ENCODE results near the gene SDHD. TPM values are rescaled to one million over a fixed set of nuclear protein-coding genes. Genes with fewer than 3 reads are reported as not detected.
"Not testable (repeated sequence)": the region's sequence is repeated elsewhere in the genome, so short reads cannot be mapped to it uniquely, and the experiment has no call there.

Gene SDHD
- total and polyA plus RNA-seq, 2 donors (not counting 1 experiment from before 2014, with no cell fraction given), result 148 to 186 TPM

DNA sequence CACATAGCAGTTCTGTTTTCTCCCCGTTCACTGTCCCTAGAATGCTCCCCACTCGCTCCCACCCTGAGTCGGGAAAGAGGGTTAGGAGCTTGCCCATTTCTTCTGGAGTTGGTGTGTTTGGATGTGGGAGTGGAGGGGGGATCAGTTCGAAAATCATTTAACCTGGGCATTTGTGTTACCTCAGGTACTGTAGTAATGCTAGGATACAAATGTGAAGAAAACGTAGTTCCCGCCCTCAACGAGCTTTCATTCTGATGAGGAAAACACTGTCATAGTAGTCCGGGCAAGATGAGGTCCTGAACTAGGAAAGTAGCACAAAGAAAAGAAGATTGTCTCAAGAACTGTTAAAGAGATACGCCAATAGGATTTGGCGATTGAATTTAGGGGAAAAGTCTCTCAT is 539 bp downstream of the SDHD start:
- H3K79me2 ChIP-seq (ENCODE audit: control insufficient read depth, insufficient read depth, low read length), result peaks cover 35% of the 10 kb centered on the region
- peak overlapping the region; percentile 84 to 100 (median 95) for H3K4me3 ChIP-seq (replicated peaks in 1 of 4; ENCODE audit: control extremely low read depth in 1 of 4, insufficient read depth in 1 of 4, low read depth in 3 of 4, low read length in 4 of 4)

DNA sequence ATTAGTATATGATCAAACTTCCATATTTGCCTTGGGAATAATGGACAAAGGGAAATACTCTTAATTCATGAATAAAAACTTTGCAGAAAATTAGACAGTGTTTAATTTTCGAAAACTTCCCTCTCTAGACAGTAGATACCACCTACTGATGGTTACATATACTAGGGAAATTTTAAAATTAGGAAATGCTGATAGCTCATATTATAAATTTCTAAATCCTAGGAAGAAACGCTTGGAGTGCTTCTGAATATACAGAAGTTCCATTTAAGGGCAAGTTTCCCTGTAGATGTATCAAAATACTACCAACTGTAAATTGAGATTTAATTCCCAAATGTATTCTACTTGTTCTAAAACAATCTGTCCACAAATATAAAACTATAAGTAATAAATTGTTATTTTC is 8.6 kb downstream of the SDHD start:
- H3K79me2 ChIP-seq (ENCODE audit: control insufficient read depth, insufficient read depth, low read length); H3K4me1 ChIP-seq (ENCODE audit: control insufficient read depth, extremely low read depth, insufficient read depth, low read length); DNase-seq (ENCODE audit: low read depth in 2 of 2): not testable (repeated sequence)

More for the DNA sequence above, 539 bp downstream of the SDHD start:
- Histone ChIP-seq H3K36me3 (ENCODE audit: control insufficient read depth, insufficient read depth, low read length) (peaks cover 6% of the 10 kb centered on the region), H3K9ac (ENCODE audit: insufficient read depth, low read length) (peak overlapping the region; percentile 73), H3K27ac (ENCODE audit: insufficient read depth, low read length) (peak overlapping the region; percentile 87), H4K20me1 (ENCODE audit: control insufficient read depth, extremely low read depth, insufficient read depth, low read length) (no peaks in the 10 kb centered on the region), H3K4me2 (ENCODE audit: extremely low read depth, insufficient read depth, low read length) (peak overlapping the region; percentile 92), H3K27me3 (ENCODE audit: control insufficient read depth, insufficient read depth, low read length) (no peaks in the 10 kb centered on the region), H2AFZ (ENCODE audit: low read length) (peak overlapping the region; percentile 71), H3K4me1 (ENCODE audit: control insufficient read depth, extremely low read depth, insufficient read depth, low read length) (no peaks in the 10 kb centered on the region), H3K9me3 (ENCODE audit: control insufficient read depth, insufficient read depth, low read depth, low read length) (no peaks in the 10 kb centered on the region)
- no peak for TF ChIP-seq EZH2 (IDR thresholded peaks at IDR 0.05; ENCODE audit: low read length, missing control alignments)
- TF ChIP-seq, protein P1, sequence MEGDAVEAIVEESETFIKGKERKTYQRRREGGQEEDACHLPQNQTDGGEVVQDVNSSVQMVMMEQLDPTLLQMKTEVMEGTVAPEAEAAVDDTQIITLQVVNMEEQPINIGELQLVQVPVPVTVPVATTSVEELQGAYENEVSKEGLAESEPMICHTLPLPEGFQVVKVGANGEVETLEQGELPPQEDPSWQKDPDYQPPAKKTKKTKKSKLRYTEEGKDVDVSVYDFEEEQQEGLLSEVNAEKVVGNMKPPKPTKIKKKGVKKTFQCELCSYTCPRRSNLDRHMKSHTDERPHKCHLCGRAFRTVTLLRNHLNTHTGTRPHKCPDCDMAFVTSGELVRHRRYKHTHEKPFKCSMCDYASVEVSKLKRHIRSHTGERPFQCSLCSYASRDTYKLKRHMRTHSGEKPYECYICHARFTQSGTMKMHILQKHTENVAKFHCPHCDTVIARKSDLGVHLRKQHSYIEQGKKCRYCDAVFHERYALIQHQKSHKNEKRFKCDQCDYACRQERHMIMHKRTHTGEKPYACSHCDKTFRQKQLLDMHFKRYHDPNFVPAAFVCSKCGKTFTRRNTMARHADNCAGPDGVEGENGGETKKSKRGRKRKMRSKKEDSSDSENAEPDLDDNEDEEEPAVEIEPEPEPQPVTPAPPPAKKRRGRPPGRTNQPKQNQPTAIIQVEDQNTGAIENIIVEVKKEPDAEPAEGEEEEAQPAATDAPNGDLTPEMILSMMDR (conservative IDR thresholded peaks at IDR 0.05 in 1 of 2, IDR thresholded peaks at IDR 0.05 in 1 of 2; ENCODE audit: low read depth in 1 of 2, low read length in 2 of 2), result no peak
- DNase-seq (ENCODE audit: low read depth in 2 of 2), result no peak

DNA sequence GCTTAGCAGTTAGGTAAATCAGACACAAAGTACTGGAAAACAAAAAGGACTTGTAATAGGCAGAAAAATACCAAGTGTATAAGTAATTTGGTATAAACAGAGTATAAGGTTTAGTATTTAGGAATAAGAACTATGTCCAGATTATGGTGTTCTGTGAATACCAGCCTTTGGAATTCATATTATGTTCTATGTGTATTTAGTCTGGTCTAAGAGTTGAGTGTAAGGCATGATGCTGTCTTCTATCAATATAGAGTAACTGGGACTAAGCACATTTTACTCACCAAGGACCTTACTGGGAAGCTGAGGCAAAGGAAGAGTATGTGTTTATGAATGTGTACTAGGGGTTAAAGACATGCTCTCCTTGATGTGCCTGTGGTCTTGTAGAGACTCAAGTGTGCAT is 9.5 kb downstream of the SDHD start:
- Histone ChIP-seq H2AFZ (ENCODE audit: low read length) (no peak overlapping the region), H3K9ac (ENCODE audit: insufficient read depth, low read length) (no peak overlapping the region), H3K79me2 (ENCODE audit: control insufficient read depth, insufficient read depth, low read length) (no peaks in the 10 kb centered on the region), H3K4me2 (ENCODE audit: extremely low read depth, insufficient read depth, low read length) (no peak overlapping the region), H3K4me1 (ENCODE audit: control insufficient read depth, extremely low read depth, insufficient read depth, low read length) (no peaks in the 10 kb centered on the region), H3K36me3 (ENCODE audit: control insufficient read depth, insufficient read depth, low read length) (peaks cover 4% of the 10 kb centered on the region), H3K9me3 (ENCODE audit: control insufficient read depth, insufficient read depth, low read depth, low read length) (no peaks in the 10 kb centered on the region), H3K27me3 (ENCODE audit: control insufficient read depth, insufficient read depth, low read length) (no peaks in the 10 kb centered on the region), H3K27ac (ENCODE audit: insufficient read depth, low read length) (no peak overlapping the region), H4K20me1 (ENCODE audit: control insufficient read depth, extremely low read depth, insufficient read depth, low read length) (no peaks in the 10 kb centered on the region), H3K4me3 (replicated peaks in 1 of 4; ENCODE audit: control extremely low read depth in 1 of 4, insufficient read depth in 1 of 4, low read depth in 3 of 4, low read length in 4 of 4) (no peak overlapping the region)
- no peak for DNase-seq (ENCODE audit: low read depth in 2 of 2)
- TF ChIP-seq, protein P1 (conservative IDR thresholded peaks at IDR 0.05 in 1 of 2, IDR thresholded peaks at IDR 0.05 in 1 of 2; ENCODE audit: low read depth in 1 of 2, low read length in 2 of 2), result no peak
- no peak for TF ChIP-seq EZH2 (IDR thresholded peaks at IDR 0.05; ENCODE audit: low read length, missing control alignments)

More for the DNA sequence above, 8.6 kb downstream of the SDHD start:
- not testable (repeated sequence) for H4K20me1 ChIP-seq (ENCODE audit: control insufficient read depth, extremely low read depth, insufficient read depth, low read length); H3K9ac ChIP-seq (ENCODE audit: insufficient read depth, low read length); H2AFZ ChIP-seq (ENCODE audit: low read length); H3K9me3 ChIP-seq (ENCODE audit: control insufficient read depth, insufficient read depth, low read depth, low read length); H3K4me3 ChIP-seq (replicated peaks in 1 of 4; ENCODE audit: control extremely low read depth in 1 of 4, insufficient read depth in 1 of 4, low read depth in 3 of 4, low read length in 4 of 4); H3K4me2 ChIP-seq (ENCODE audit: extremely low read depth, insufficient read depth, low read length); H3K27me3 ChIP-seq (ENCODE audit: control insufficient read depth, insufficient read depth, low read length); H3K36me3 ChIP-seq (ENCODE audit: control insufficient read depth, insufficient read depth, low read length); H3K27ac ChIP-seq (ENCODE audit: insufficient read depth, low read length)
